ENCODE results near the gene PPP2R1A.

- TF ChIP-seq, protein P1, sequence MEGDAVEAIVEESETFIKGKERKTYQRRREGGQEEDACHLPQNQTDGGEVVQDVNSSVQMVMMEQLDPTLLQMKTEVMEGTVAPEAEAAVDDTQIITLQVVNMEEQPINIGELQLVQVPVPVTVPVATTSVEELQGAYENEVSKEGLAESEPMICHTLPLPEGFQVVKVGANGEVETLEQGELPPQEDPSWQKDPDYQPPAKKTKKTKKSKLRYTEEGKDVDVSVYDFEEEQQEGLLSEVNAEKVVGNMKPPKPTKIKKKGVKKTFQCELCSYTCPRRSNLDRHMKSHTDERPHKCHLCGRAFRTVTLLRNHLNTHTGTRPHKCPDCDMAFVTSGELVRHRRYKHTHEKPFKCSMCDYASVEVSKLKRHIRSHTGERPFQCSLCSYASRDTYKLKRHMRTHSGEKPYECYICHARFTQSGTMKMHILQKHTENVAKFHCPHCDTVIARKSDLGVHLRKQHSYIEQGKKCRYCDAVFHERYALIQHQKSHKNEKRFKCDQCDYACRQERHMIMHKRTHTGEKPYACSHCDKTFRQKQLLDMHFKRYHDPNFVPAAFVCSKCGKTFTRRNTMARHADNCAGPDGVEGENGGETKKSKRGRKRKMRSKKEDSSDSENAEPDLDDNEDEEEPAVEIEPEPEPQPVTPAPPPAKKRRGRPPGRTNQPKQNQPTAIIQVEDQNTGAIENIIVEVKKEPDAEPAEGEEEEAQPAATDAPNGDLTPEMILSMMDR (IDR thresholded peaks at IDR 0.05), result no peak
- no peak for TF ChIP-seq POLR2A (IDR thresholded peaks at IDR 0.05)
Measured at GRCh38 chr19:52155596-52156359, 34.1 kb upstream of the PPP2R1A start.
